ENCODE data around the gene MOSPD3. TPM values are rescaled to one million over a fixed set of nuclear protein-coding genes. Genes with fewer than 3 reads are reported as not detected.
A peak's percentile ranks its signal among the peaks of the same experiment; 100 is the strongest.

The MOSPD3 gene
- total and polyA plus RNA-seq, 2 of the 13 experiments (the other 11 are each of a cell fraction or from before 2014, with no cell fraction given): 7.6 to 8.8 TPM

DNA sequence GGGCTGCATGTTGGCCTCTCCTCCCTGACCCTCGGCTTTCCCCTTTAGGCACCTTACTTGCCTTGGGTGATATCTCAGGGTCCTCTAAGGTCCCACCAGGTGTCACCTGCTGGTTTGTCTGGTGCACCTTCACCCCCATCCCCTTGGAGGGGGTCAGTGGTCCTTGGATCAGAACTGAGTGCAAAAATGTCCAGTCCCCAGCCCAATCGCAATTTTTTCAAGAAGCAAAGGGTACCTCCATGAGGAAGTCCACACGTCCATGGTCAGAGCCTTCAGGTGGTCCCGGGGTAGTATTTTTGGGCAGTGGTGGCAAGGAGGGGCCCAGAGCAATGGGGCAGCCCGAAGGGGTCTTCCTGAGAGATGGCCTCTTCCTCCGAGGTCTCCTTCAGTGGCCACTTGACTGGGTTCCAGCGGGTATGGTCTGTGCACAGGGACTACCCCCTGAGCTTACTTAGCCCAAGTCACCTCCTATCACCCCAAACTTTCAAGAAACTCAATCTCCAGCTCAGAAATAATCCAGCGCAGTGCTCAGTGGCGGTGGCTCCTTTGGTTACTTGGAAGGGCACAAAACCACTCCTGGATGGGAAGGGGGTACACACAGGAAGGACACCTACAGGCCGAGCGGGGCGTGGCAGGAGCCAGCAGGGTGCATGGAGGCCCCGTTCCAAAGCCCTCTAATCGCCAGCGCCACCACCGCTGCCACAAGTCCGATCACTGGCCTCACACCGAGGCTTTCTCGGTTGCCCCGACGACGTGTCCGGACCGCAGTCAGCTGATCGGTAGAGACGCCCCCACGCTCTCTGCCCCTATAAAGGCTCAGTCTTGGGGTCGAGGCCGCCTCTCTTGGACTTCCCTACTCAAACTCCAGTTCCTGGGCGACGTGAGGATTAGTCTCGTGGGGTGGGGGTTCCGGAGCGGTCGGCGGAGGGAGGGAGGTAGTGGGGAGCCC, 43.2 kb upstream of the MOSPD3 start:
- in situ Hi-C loops (cut with HindIII; ENCODE audit: extremely low pct_ligation_motif_present, low pct_unique_long_range_greater_than_20kb) (loop anchor here (5.0 kb wide), 1 partner anchor 82 kb away; no protein-coding TSS in a partner anchor), intact Hi-C loops (cut with micrococcal nuclease; ENCODE audit: unreplicated experiment) (no loop called here)
- DNase-seq (ENCODE audit: low spot score) (peak; percentile 91), ATAC-seq (peak; percentile 37), FAIRE-seq (peak; percentile 84)
- Histone ChIP-seq H2AFZ (ENCODE audit: low read length) (no peak overlapping the region), H3K4me1 (ENCODE audit: insufficient read depth, low read length) (peaks cover 91% of the 10 kb centered on the region), H3K27me3 (ENCODE audit: control insufficient read depth in 1 of 2, insufficient read depth in 2 of 2, low read length in 2 of 2) (no peaks in the 10 kb centered on the region), H3K4me3 (replicated peaks in 1 of 3; ENCODE audit: insufficient read depth in 1 of 3, low read depth in 2 of 3, low read length in 3 of 3) (peak overlapping the region; percentile 0 to 62 (median 31); a peak in 4 of 6 replicates), H3K9ac (ENCODE audit: insufficient read depth, low read depth, low read length) (peak overlapping the region; percentile 77), H3K9me3 (ENCODE audit: low read length) (no peaks in the 10 kb centered on the region), H3K79me2 (ENCODE audit: insufficient read depth, low read length) (no peaks in the 10 kb centered on the region), H3K4me2 (ENCODE audit: low read depth, low read length) (peak overlapping the region; percentile 78), H3K27ac (ENCODE audit: extremely low read length, insufficient read depth, low read length) (peak overlapping the region; percentile 99), H3K36me3 (replicated peaks in 1 of 2; ENCODE audit: control insufficient read depth in 1 of 2, insufficient read depth in 2 of 2, low read length in 2 of 2) (peaks cover 5 to 16% of the 10 kb centered on the region in 2 experiments), H4K20me1 (ENCODE audit: insufficient read depth, low read length) (peaks cover 8% of the 10 kb centered on the region; the same call in 1 of the 2 replicates)
- ChIA-PET POLR2A (interaction anchor here (0.7 to 3.6 kb wide), 10 partner anchors 10 to 133 kb away, joined by 3 to 33 read pairs (median 8); partner anchors contain the start of genes AGFG2, FBXO24, GNB2 and LRCH4), CTCF (ENCODE audit: low intra/inter-chr PET ratio, low total read pairs) (interaction anchor here (1.1 to 1.5 kb wide), 2 partner anchors 10 to 86 kb away, joined by 3 read pairs; partner anchors contain the start of gene NYAP1)
- 10% methylated on average over 19 of the region's 36 CpGs for WGBS (ENCODE audit: low lambda C conversion rate)
- BruUV-seq (replicated peaks): TSS peak; percentile 13
- no peak for TF ChIP-seq SRSF9 (IDR thresholded peaks at IDR 0.05; ENCODE audit: borderline replicate concordance, insufficient read depth, low read depth, low read length, poor library complexity, severe bottlenecking)
- no peak; the same call in 1 of the 2 replicates for TF ChIP-seq PHF20 (CRISPR knock-in tag; IDR thresholded peaks at IDR 0.05)
- peak; percentile 43 for TF ChIP-seq RXRA (CRISPR knock-in tag; IDR thresholded peaks at IDR 0.05)
- TF ChIP-seq ZNF768 (CRISPR knock-in tag; IDR thresholded peaks at IDR 0.05): peak; percentile 70; the same call in 1 of the 2 replicates
- TF ChIP-seq ZNF883 (CRISPR knock-in tag; IDR thresholded peaks at IDR 0.05; ENCODE audit: not compliant biosample characterization): peak; percentile 27
- peak; percentile 32; the same call in 1 of the 2 replicates for TF ChIP-seq ZNF264 (CRISPR knock-in tag; IDR thresholded peaks at IDR 0.05)
- no peak; the same call in 1 of the 2 replicates for TF ChIP-seq KLF6 (CRISPR knock-in tag; IDR thresholded peaks at IDR 0.05)
- TF ChIP-seq HOXD1 (CRISPR knock-in tag; IDR thresholded peaks at IDR 0.05): peak; percentile 18; the same call in 1 of the 2 replicates
- TF ChIP-seq, protein P1, sequence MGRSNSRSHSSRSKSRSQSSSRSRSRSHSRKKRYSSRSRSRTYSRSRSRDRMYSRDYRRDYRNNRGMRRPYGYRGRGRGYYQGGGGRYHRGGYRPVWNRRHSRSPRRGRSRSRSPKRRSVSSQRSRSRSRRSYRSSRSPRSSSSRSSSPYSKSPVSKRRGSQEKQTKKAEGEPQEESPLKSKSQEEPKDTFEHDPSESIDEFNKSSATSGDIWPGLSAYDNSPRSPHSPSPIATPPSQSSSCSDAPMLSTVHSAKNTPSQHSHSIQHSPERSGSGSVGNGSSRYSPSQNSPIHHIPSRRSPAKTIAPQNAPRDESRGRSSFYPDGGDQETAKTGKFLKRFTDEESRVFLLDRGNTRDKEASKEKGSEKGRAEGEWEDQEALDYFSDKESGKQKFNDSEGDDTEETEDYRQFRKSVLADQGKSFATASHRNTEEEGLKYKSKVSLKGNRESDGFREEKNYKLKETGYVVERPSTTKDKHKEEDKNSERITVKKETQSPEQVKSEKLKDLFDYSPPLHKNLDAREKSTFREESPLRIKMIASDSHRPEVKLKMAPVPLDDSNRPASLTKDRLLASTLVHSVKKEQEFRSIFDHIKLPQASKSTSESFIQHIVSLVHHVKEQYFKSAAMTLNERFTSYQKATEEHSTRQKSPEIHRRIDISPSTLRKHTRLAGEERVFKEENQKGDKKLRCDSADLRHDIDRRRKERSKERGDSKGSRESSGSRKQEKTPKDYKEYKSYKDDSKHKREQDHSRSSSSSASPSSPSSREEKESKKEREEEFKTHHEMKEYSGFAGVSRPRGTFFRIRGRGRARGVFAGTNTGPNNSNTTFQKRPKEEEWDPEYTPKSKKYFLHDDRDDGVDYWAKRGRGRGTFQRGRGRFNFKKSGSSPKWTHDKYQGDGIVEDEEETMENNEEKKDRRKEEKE (IDR thresholded peaks at IDR 0.05): no peak
- peak; percentile 37; the same call in 1 of the 2 replicates for TF ChIP-seq ZNF567 (CRISPR knock-in tag; IDR thresholded peaks at IDR 0.05; ENCODE audit: borderline replicate concordance)
- TF ChIP-seq KDM2A (CRISPR knock-in tag; IDR thresholded peaks at IDR 0.05; ENCODE audit: borderline replicate concordance, low read depth): no peak; the same call in 1 of the 2 replicates
- no peak for TF ChIP-seq BORCS8-MEF2B (CRISPR knock-in tag; IDR thresholded peaks at IDR 0.05)
- TF ChIP-seq NCOA5 (CRISPR knock-in tag; IDR thresholded peaks at IDR 0.05): peak; percentile 72; the same call in 1 of the 2 replicates
- no peak for TF ChIP-seq ZFY (CRISPR knock-in tag; IDR thresholded peaks at IDR 0.05)
- TF ChIP-seq, protein P2, sequence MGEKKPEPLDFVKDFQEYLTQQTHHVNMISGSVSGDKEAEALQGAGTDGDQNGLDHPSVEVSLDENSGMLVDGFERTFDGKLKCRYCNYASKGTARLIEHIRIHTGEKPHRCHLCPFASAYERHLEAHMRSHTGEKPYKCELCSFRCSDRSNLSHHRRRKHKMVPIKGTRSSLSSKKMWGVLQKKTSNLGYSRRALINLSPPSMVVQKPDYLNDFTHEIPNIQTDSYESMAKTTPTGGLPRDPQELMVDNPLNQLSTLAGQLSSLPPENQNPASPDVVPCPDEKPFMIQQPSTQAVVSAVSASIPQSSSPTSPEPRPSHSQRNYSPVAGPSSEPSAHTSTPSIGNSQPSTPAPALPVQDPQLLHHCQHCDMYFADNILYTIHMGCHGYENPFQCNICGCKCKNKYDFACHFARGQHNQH (CRISPR knock-in tag; IDR thresholded peaks at IDR 0.05): peak; percentile 15
- TF ChIP-seq FOXO1 (CRISPR knock-in tag; IDR thresholded peaks at IDR 0.05): no peak
- peak; percentile 37 to 52; a peak in 2 of 4 replicates for TF ChIP-seq KLF16 (CRISPR knock-in tag; IDR thresholded peaks at IDR 0.05)
- no peak for TF ChIP-seq FOSL1 (CRISPR knock-in tag; IDR thresholded peaks at IDR 0.05; ENCODE audit: borderline replicate concordance)
- TF ChIP-seq KMT2B (CRISPR knock-in tag; IDR thresholded peaks at IDR 0.05): no peak
- TF ChIP-seq HNRNPH1 (optimal IDR thresholded peaks at IDR 0.05; ENCODE audit: low read depth, low read length): no peak
